ENCODE measurements around the gene NUMBL.
"Not testable (repeated sequence)": the region's sequence is repeated elsewhere in the genome, so short reads cannot be mapped to it uniquely, and the experiment has no call there.

The NUMBL gene

DNA sequence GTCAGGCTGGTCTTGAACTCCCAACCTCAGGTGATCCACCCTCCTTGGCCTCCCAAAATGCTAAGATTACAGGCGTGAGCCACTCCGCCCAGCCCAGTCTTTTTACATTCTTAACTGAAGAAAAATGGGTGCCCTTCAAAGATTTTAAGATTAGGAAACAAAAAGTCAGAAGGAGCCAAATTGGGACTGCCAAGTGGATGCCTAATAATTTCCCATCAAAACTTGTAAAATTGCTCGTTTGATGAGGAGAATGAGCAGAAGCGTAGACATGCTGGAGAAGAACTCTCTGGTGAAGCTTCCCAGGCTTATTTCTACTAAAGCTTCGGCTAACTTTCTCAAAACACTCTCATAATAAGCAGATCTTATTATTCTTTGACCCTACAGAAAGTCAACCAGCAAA, 31.3 kb downstream of the NUMBL start:
- Histone ChIP-seq H3K36me3 (ENCODE audit: control insufficient read depth, low read depth, low read length) (no peaks in the 10 kb centered on the region), H3K4me1 (ENCODE audit: control insufficient read depth, low read depth, low read length) (no peaks in the 10 kb centered on the region), H3K9me3 (ENCODE audit: control insufficient read depth, low read depth, low read length) (no peaks in the 10 kb centered on the region), H3K27me3 (ENCODE audit: control insufficient read depth, insufficient read depth, low read length) (peaks cover 4% of the 10 kb centered on the region), H3K4me3 (ENCODE audit: low read length) (no peak overlapping the region), H3K27ac (ENCODE audit: low read length) (no peak overlapping the region), H3K9ac (ENCODE audit: low read length) (no peak overlapping the region)

DNA sequence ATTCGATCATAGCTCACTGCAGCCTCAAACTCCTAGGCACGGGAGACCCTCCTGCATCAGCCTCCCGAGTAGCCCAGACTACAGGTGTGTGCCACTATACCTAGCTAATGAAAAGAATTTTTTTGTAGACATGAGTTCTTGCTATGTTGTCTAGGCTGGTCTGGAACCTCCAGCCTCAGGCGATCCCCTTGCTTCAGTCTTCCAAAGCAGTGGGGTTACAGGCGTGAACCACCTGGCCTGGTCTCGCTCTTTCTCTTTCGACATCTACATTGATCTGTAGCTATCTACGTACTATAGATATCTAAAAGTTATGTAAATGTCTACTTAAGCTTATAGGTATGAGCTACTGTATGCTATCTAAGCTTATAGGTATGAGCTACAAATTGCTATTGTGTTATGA, 32.4 kb downstream of the NUMBL start:
- H3K9ac ChIP-seq (ENCODE audit: low read length): no peak overlapping the region
- no peaks in the 10 kb centered on the region for H3K27me3 ChIP-seq (ENCODE audit: control insufficient read depth, insufficient read depth, low read length)
- no peaks in the 10 kb centered on the region for H3K4me1 ChIP-seq (ENCODE audit: control insufficient read depth, low read depth, low read length)
- H3K27ac ChIP-seq (ENCODE audit: low read length): no peak overlapping the region
- H3K4me3 ChIP-seq (ENCODE audit: low read length): no peak overlapping the region
- H3K9me3 ChIP-seq (ENCODE audit: control insufficient read depth, low read depth, low read length): no peaks in the 10 kb centered on the region
- no peaks in the 10 kb centered on the region for H3K36me3 ChIP-seq (ENCODE audit: control insufficient read depth, low read depth, low read length)

- not testable (repeated sequence) for H3K36me3 ChIP-seq (ENCODE audit: control insufficient read depth, low read depth, low read length)
These were observed 34.8 kb downstream of the NUMBL start for GRCh38 chr19:40655684-40656083.

DNA sequence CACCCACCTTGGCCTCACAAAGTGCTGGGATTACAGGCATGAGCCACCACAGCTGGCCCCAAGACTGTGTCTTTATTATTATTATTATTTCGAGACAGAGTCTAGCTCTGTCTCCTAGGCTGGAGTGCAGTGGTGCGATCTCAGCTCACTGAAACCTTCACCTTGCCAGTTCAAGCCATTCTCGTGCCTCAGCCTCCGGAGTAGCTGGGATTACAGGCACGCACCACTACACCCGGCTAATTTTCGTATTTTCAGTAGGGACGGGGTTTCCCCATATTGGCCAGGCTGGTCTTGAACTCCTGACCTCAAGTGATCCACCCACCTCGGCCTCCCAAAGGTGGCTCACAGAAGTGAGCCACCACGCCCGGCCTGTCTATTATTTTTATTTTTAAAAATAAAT, 38.1 kb downstream of the NUMBL start:
- not testable (repeated sequence) for H3K27me3 ChIP-seq (ENCODE audit: control insufficient read depth, insufficient read depth, low read length); H3K9ac ChIP-seq (ENCODE audit: low read length); H3K4me3 ChIP-seq (ENCODE audit: low read length); H3K4me1 ChIP-seq (ENCODE audit: control insufficient read depth, low read depth, low read length); H3K27ac ChIP-seq (ENCODE audit: low read length); H3K36me3 ChIP-seq (ENCODE audit: control insufficient read depth, low read depth, low read length); H3K9me3 ChIP-seq (ENCODE audit: control insufficient read depth, low read depth, low read length)

More at GRCh38 chr19:40655684-40656083, 34.8 kb downstream of the NUMBL start:
- H3K9me3 ChIP-seq (ENCODE audit: control insufficient read depth, low read depth, low read length); H3K27me3 ChIP-seq (ENCODE audit: control insufficient read depth, insufficient read depth, low read length); H3K4me1 ChIP-seq (ENCODE audit: control insufficient read depth, low read depth, low read length); H3K27ac ChIP-seq (ENCODE audit: low read length); H3K4me3 ChIP-seq (ENCODE audit: low read length); H3K9ac ChIP-seq (ENCODE audit: low read length): not testable (repeated sequence)

GRCh38 chr19:40650749-40651305, 39.6 kb downstream of the NUMBL start:
- Histone ChIP-seq H3K4me3 (ENCODE audit: low read length) (no peak overlapping the region), H3K36me3 (ENCODE audit: control insufficient read depth, low read depth, low read length) (no peaks in the 10 kb centered on the region), H3K27ac (ENCODE audit: low read length) (no peak overlapping the region), H3K27me3 (ENCODE audit: control insufficient read depth, insufficient read depth, low read length) (no peaks in the 10 kb centered on the region), H3K4me1 (ENCODE audit: control insufficient read depth, low read depth, low read length) (no peaks in the 10 kb centered on the region), H3K9me3 (ENCODE audit: control insufficient read depth, low read depth, low read length) (no peaks in the 10 kb centered on the region), H3K9ac (ENCODE audit: low read length) (no peak overlapping the region)

- not testable (repeated sequence) for H3K9ac ChIP-seq (ENCODE audit: low read length); H3K27ac ChIP-seq (ENCODE audit: low read length); H3K9me3 ChIP-seq (ENCODE audit: control insufficient read depth, low read depth, low read length); H3K36me3 ChIP-seq (ENCODE audit: control insufficient read depth, low read depth, low read length); H3K4me1 ChIP-seq (ENCODE audit: control insufficient read depth, low read depth, low read length); H3K27me3 ChIP-seq (ENCODE audit: control insufficient read depth, insufficient read depth, low read length); H3K4me3 ChIP-seq (ENCODE audit: low read length)
These were observed 40.4 kb downstream of the NUMBL start for GRCh38 chr19:40649903-40650675.

GRCh38 chr19:40646743-40647254, 43.7 kb downstream of the NUMBL start:
- Histone ChIP-seq H3K4me1 (ENCODE audit: control insufficient read depth, low read depth, low read length) (no peaks in the 10 kb centered on the region), H3K9ac (ENCODE audit: low read length) (no peak overlapping the region), H3K9me3 (ENCODE audit: control insufficient read depth, low read depth, low read length) (no peaks in the 10 kb centered on the region), H3K27ac (ENCODE audit: low read length) (no peak overlapping the region), H3K4me3 (ENCODE audit: low read length) (no peak overlapping the region), H3K36me3 (ENCODE audit: control insufficient read depth, low read depth, low read length) (no peaks in the 10 kb centered on the region), H3K27me3 (ENCODE audit: control insufficient read depth, insufficient read depth, low read length) (no peaks in the 10 kb centered on the region)

DNA sequence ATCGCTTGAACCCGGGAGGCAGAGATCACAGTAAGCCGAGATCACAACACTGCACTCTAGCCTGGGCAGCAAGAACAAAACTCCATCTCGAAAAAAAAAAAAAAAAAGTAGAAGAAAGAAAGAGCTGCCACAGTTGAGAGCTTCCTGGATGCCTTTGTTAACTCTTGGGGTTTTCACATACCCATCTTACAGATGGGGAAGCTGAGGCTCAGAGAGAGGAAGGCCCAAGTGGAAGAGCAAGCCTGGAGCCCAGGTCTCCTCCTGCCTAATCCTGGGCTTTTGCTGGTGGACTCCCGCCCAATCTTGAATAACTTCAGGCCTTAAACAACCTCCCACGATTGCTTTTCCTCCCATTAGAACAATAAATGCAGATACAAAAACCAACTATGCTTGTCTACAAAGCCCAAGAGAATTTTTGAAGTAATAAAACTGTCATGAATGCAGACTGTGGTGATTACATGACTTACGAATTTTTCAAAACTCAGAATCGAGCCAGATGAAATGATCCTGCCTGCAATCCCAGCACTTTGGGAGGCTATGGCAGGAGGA, 47.6 kb downstream of the NUMBL start:
- no peak overlapping the region for H3K27ac ChIP-seq (ENCODE audit: low read length)

GRCh38 chr19:40642051-40642706, 48.3 kb downstream of the NUMBL start:
- Histone ChIP-seq H3K36me3 (ENCODE audit: control insufficient read depth, low read depth, low read length) (no peaks in the 10 kb centered on the region), H3K27me3 (ENCODE audit: control insufficient read depth, insufficient read depth, low read length) (no peaks in the 10 kb centered on the region), H3K9me3 (ENCODE audit: control insufficient read depth, low read depth, low read length) (no peaks in the 10 kb centered on the region), H3K4me3 (ENCODE audit: low read length) (no peak overlapping the region), H3K27ac (ENCODE audit: low read length) (no peak overlapping the region), H3K4me1 (ENCODE audit: control insufficient read depth, low read depth, low read length) (no peaks in the 10 kb centered on the region), H3K9ac (ENCODE audit: low read length) (no peak overlapping the region)

More for the DNA sequence above, 47.6 kb downstream of the NUMBL start:
- Histone ChIP-seq H3K9ac (ENCODE audit: low read length) (no peak overlapping the region), H3K9me3 (ENCODE audit: control insufficient read depth, low read depth, low read length) (no peaks in the 10 kb centered on the region), H3K27me3 (ENCODE audit: control insufficient read depth, insufficient read depth, low read length) (no peaks in the 10 kb centered on the region), H3K4me3 (ENCODE audit: low read length) (no peak overlapping the region), H3K36me3 (ENCODE audit: control insufficient read depth, low read depth, low read length) (no peaks in the 10 kb centered on the region), H3K4me1 (ENCODE audit: control insufficient read depth, low read depth, low read length) (no peaks in the 10 kb centered on the region)

DNA sequence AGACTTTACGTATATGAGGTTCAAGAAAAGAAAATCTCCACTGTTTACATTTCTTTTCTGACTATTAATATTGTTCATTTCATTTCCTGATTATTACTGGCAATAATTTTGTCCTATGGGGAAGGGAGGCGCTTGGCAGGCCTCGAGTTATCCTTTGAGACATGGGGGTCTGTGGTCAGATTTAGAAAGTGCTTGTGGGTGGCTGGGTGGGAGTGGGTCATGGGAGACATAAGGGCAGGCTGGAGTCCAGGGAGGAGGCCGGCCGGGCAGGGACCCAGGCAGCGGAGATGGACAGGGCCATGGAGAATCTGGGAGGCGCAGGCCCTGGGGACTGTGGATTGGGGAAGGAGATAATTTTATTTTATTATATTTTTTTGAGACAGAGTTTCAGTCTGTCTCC, 49.2 kb downstream of the NUMBL start:
- Histone ChIP-seq H3K27ac (ENCODE audit: low read length) (no peak overlapping the region), H3K9ac (ENCODE audit: low read length) (no peak overlapping the region), H3K4me3 (ENCODE audit: low read length) (no peak overlapping the region), H3K9me3 (ENCODE audit: control insufficient read depth, low read depth, low read length) (no peaks in the 10 kb centered on the region), H3K36me3 (ENCODE audit: control insufficient read depth, low read depth, low read length) (no peaks in the 10 kb centered on the region), H3K4me1 (ENCODE audit: control insufficient read depth, low read depth, low read length) (no peaks in the 10 kb centered on the region), H3K27me3 (ENCODE audit: control insufficient read depth, insufficient read depth, low read length) (no peaks in the 10 kb centered on the region)

GRCh38 chr19:40640744-40641143, 49.7 kb downstream of the NUMBL start:
- Histone ChIP-seq H3K9ac (ENCODE audit: low read length) (no peak overlapping the region), H3K36me3 (ENCODE audit: control insufficient read depth, low read depth, low read length) (no peaks in the 10 kb centered on the region), H3K4me3 (ENCODE audit: low read length) (no peak overlapping the region), H3K27ac (ENCODE audit: low read length) (no peak overlapping the region), H3K27me3 (ENCODE audit: control insufficient read depth, insufficient read depth, low read length) (peaks cover 4% of the 10 kb centered on the region), H3K9me3 (ENCODE audit: control insufficient read depth, low read depth, low read length) (no peaks in the 10 kb centered on the region), H3K4me1 (ENCODE audit: control insufficient read depth, low read depth, low read length) (no peaks in the 10 kb centered on the region)

All from iPS-18a (cell line).